MV-4-11 (cell line): ENCODE measurements around the gene UGT1A8.

Experiments
- DNase-seq: peaks from one replicate; lab custom pipeline; 2025; lab: John Stamatoyannopoulos, UW

The UGT1A8 gene

DNA sequence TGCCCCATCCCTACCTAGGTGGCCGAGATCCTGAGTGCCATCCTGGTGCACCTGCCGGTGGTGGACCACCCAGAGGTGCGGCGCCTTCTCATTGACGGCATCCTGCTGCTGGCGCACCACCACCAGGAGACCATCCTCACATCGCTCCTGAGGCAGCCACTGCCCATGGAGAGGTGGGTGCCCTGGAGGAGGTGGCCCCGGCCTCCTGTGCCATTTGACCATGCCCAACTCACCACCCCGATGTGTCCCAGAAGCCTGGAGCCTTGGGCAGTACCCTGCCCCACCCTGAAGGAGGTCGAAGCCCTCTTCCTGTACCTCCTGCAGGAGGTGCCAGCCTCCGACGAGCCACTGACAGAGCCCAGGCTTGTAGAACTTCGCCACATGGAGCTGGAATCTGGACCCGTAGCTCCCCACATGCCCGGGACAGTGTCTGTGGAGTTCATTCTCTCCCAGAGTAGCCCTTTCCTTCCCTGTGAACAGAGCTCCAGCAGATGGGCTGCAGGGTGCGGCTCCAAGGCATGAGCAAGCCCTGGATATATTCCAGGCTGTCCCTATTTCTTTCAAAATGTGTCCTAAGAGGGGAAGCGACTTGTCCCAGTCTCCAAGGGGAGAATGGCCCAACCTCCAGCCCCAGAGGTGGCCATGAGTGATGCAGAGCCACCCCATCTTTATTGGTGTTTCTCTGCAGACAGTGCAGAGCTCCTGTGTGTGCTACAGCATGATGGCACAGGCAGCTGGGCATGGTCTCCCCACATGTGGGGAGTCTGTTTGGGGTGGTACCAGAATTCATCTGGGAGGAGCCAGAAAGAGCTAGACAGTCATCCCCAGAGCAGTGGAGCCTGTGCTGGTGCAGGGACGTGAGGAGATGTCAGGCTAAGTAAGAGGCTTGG is 202.7 kb downstream of the UGT1A8 start:
- no peak for DNase-seq

DNA sequence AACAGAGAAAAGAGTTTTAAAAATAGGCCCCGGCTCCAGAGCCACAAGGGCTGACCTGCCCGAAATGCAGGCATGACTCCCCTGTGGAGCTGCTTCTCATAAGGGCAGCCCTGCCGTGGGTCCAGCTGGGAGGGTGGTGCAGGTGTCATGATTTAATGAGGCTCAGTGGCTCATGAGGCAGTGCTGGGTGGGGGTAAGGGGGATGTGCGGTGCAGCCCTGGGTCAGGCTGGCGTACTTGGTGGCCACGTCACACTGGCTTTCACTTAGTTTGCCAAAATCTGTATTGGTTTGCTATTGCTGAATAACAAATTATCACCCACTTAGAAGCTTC is 203.3 kb downstream of the UGT1A8 start:
- DNase-seq, result no peak

DNA sequence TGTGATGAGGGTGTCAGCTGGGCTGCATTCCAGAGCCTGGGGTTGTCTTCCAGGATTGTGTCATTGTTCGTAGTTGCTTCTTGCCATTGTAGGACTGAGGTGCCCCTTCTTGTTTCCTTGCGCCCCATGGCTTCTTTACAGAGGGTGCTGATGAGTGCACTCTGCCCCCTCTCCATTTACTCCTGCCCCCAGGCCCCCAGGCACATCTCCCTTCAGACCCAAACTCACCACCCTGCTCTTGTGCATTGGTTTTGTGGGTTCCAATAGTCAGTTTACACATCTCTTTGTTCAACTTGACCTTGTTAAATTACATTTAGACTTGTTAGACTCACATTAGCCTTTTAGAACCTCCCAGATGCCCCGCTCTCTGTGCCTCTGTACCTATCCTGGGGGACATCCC is 203.8 kb downstream of the UGT1A8 start:
- no peak for DNase-seq

DNA sequence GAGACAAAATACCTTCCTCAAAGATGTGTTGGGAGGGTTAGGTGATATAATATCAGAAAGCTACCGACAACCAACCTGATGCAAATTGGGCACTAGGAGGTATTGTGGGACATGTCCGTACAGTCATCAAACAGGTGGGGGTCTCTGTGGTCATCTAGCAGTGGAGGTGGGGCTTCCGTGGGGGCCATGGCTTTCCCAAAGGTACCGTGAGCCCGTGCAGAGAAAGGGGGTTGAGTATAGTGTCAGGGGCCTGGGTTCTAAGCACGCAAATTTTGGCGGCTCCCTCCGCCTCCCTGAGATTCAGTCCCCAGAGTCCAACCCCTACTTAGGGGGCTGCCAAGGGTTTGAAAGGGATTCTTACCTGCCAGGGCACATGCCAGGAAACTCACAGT is 204.3 kb downstream of the UGT1A8 start:
- no peak for DNase-seq

GRCh38 chr2:233822101-233822771 is 204.8 kb downstream of the UGT1A8 start:
- DNase-seq, result no peak
